HCT116 (cell line): ENCODE results near the gene ANKRD18B.
"Not testable (repeated sequence)": the region's sequence is repeated elsewhere in the genome, so short reads cannot be mapped to it uniquely, and the experiment has no call there.

Experiments
- CTCF ChIP-seq, 3 experiments: fragments of 200-600 bp in 1 of 3; sonication (generic) in 1 of 3; IDR thresholded peaks in 2 of 3; conservative IDR thresholded peaks in 1 of 3; 2 replicates each; pipeline ENCODE4 v1.5.1; 2012 to 2017; ENCODE audit warnings: low read depth in 2 of 3, low read length in 2 of 3, antibody characterized with exemption in 1 of 3, borderline replicate concordance in 1 of 3, control low read depth in 1 of 3, mild to moderate bottlenecking in 1 of 3, mixed read lengths in 1 of 3, mixed run types in 1 of 3, moderate library complexity in 1 of 3; ENCODE audit not compliant: insufficient read depth in 1 of 3
- EZH2 ChIP-seq: fragments of 200-600 bp; sonication (generic); IDR thresholded peaks from 2 replicates; pipeline ENCODE4 v1.6.1; 2017; ENCODE audit warnings: antibody characterized with exemption, mixed run types
- POLR2A ChIP-seq: IDR thresholded peaks from 2 replicates; pipeline ENCODE4 v1.7.0; 2011; ENCODE audit warnings: borderline replicate concordance; ENCODE audit not compliant: insufficient read depth, insufficient read length; ENCODE audit errors: extremely low read depth

- TF ChIP-seq CTCF (IDR thresholded peaks at IDR 0.05 in 2 of 3, conservative IDR thresholded peaks at IDR 0.05 in 1 of 3; ENCODE audit: borderline replicate concordance in 1 of 3, insufficient read depth in 1 of 3, low read depth in 2 of 3, low read length in 2 of 3); POLR2A; EZH2: not testable (repeated sequence)
These were observed 88.4 kb downstream of the ANKRD18B start for GRCh38 chr9:33612410-33612809.
